Breast epithelium (tissue), 4 donors: Measurements from ENCODE around the gene PYDC2. TPM values are rescaled to one million over a fixed set of nuclear protein-coding genes. Genes with fewer than 3 reads are reported as not detected.

Experiments used
- DNase-seq, 2 donors: peaks; one replicate each; pipeline ENCODE4 v3.0.0-alpha.2; 2019; ENCODE audit warnings: low spot score in 2 of 2
- H3K27ac ChIP-seq, 2 donors: fragments of 200-600 bp; sonication (generic) in 1 of 2; one replicate each; pipeline ENCODE4 v1.5.1; 2016 to 2019; ENCODE audit warnings: mild to moderate bottlenecking in 1 of 2
- H3K27me3 ChIP-seq, 2 donors: fragments of 200-600 bp; sonication (generic) in 1 of 2; one replicate each; pipeline versions ENCODE4 v1.5.1 to v1.6.0; 2017 to 2019; ENCODE audit warnings: control low read depth in 1 of 2, mild to moderate bottlenecking in 1 of 2
- H3K36me3 ChIP-seq: fragments of 200-600 bp; one replicate; pipeline ENCODE4 v1.5.1; 2019
- H3K4me1 ChIP-seq, 2 donors: fragments of 200-600 bp; sonication (generic); one replicate each; pipeline ENCODE4 v1.5.1; 2016 to 2019; ENCODE audit warnings: control low read depth in 1 of 2
- H3K4me3 ChIP-seq, 3 donors: fragments of 200-600 bp; sonication (generic); 1 replicate in 2 of 3; 2 replicates in 1 of 3; pipeline ENCODE4 v1.5.1; 2016 to 2019; ENCODE audit warnings: mild to moderate bottlenecking in 3 of 3, moderate library complexity in 2 of 3
- H3K9me3 ChIP-seq, 2 donors: fragments of 200-600 bp; sonication (generic) in 1 of 2; one replicate each; pipeline ENCODE4 v1.5.1; 2016 to 2019; ENCODE audit warnings: control low read depth in 1 of 2
- CTCF ChIP-seq, 3 donors: fragments of 450-650 bp; IDR thresholded peaks; one replicate each; pipeline ENCODE4 v1.5.1; 2016 to 2017; ENCODE audit warnings: antibody characterized with exemption in 3 of 3, mild to moderate bottlenecking in 3 of 3, moderate library complexity in 3 of 3
- POLR2A ChIP-seq: fragments of 450-650 bp; IDR thresholded peaks from one replicate; pipeline ENCODE4 v1.6.1; 2016; ENCODE audit warnings: antibody characterized with exemption, mild to moderate bottlenecking, moderate library complexity
- POLR2AphosphoS5 ChIP-seq, 3 donors: sonication (generic); formaldehyde crosslinking; IDR thresholded peaks; one replicate each; pipeline ENCODE4 v1.6.1; 2017; ENCODE audit warnings: antibody characterized with exemption in 3 of 3
- intact Hi-C: fragments of 100-400 bp; cut with DNase I; formaldehyde crosslinking; loops from one replicate; pipeline ENCODE4 v1.15.1; 2023; ENCODE audit warnings: low total_unique reads
- total RNA-seq, 3 donors: library from RNA; depleted of rRNA; stranded (reverse); fragments of >200 nt; gene quantifications; one replicate each; pipeline ENCODE4 v1.1.0, GENCODE V29; 2016

PYDC2 gene
- total RNA-seq, 3 donors from 2014 or later: not detected

- no peaks in the 10 kb centered on the region for H3K9me3 ChIP-seq
- intact Hi-C loops: no loop called here
- no peak overlapping the region for H3K4me3 ChIP-seq
- DNase-seq: no peak
- H3K36me3 ChIP-seq: no peaks in the 10 kb centered on the region
- no peak overlapping the region for H3K27ac ChIP-seq
- no peaks in the 10 kb centered on the region for H3K4me1 ChIP-seq
- TF ChIP-seq POLR2A (no peak), POLR2AphosphoS5 (IDR thresholded peaks at IDR 0.05) (no peak)
- no peaks in the 10 kb centered on the region for H3K27me3 ChIP-seq
Observed at GRCh38 chr3:191435981-191436380, 25.0 kb upstream of the PYDC2 start.

GRCh38 chr3:191438150-191438814 is 22.7 kb upstream of the PYDC2 start:
- no peak overlapping the region for H3K27ac ChIP-seq
- TF ChIP-seq POLR2AphosphoS5 (IDR thresholded peaks at IDR 0.05) (no peak), POLR2A (no peak), CTCF (IDR thresholded peaks at IDR 0.05) (no peak)
- no peak for DNase-seq
- intact Hi-C loops: no loop called here
- H3K4me1 ChIP-seq: no peaks in the 10 kb centered on the region
- no peaks in the 10 kb centered on the region for H3K36me3 ChIP-seq
- no peak overlapping the region for H3K4me3 ChIP-seq
- H3K27me3 ChIP-seq: no peaks in the 10 kb centered on the region
- no peaks in the 10 kb centered on the region for H3K9me3 ChIP-seq

- H3K27me3 ChIP-seq: no peaks in the 10 kb centered on the region
- TF ChIP-seq POLR2A (no peak), CTCF (IDR thresholded peaks at IDR 0.05) (no peak), POLR2AphosphoS5 (IDR thresholded peaks at IDR 0.05) (no peak)
- H3K27ac ChIP-seq: no peak overlapping the region
- no peak overlapping the region for H3K4me3 ChIP-seq
- H3K36me3 ChIP-seq: no peaks in the 10 kb centered on the region
- DNase-seq: no peak
- H3K9me3 ChIP-seq: no peaks in the 10 kb centered on the region
- intact Hi-C loops: no loop called here
- no peaks in the 10 kb centered on the region for H3K4me1 ChIP-seq
Observed at GRCh38 chr3:191440532-191440931, 20.4 kb upstream of the PYDC2 start.

- intact Hi-C loops: no loop called here
- H3K27ac ChIP-seq: no peak overlapping the region
- DNase-seq: no peak
Observed at GRCh38 chr3:191441687-191442086, 19.3 kb upstream of the PYDC2 start.

GRCh38 chr3:191444569-191444968 is 16.4 kb upstream of the PYDC2 start:
- TF ChIP-seq POLR2A: no peak
- Histone ChIP-seq H3K4me1 (no peaks in the 10 kb centered on the region), H3K27me3 (no peaks in the 10 kb centered on the region), H3K4me3 (no peak overlapping the region), H3K9me3 (no peaks in the 10 kb centered on the region), H3K36me3 (no peaks in the 10 kb centered on the region), H3K27ac (no peak overlapping the region)
- intact Hi-C loops: no loop called here
- no peak for DNase-seq

More at GRCh38 chr3:191441687-191442086, 19.3 kb upstream of the PYDC2 start:
- no peaks in the 10 kb centered on the region for H3K27me3 ChIP-seq
- H3K36me3 ChIP-seq: no peaks in the 10 kb centered on the region
- no peaks in the 10 kb centered on the region for H3K9me3 ChIP-seq
- TF ChIP-seq CTCF (IDR thresholded peaks at IDR 0.05) (no peak), POLR2A (no peak), POLR2AphosphoS5 (IDR thresholded peaks at IDR 0.05) (no peak)
- H3K4me3 ChIP-seq: no peak overlapping the region
- no peaks in the 10 kb centered on the region for H3K4me1 ChIP-seq

GRCh38 chr3:191449256-191449655 is 11.7 kb upstream of the PYDC2 start:
- TF ChIP-seq CTCF (IDR thresholded peaks at IDR 0.05): no peak
- TF ChIP-seq POLR2A: no peak
- no peak for TF ChIP-seq POLR2AphosphoS5 (IDR thresholded peaks at IDR 0.05)
- no peaks in the 10 kb centered on the region for H3K36me3 ChIP-seq
- H3K4me3 ChIP-seq: no peak overlapping the region
- no peak for DNase-seq
- H3K9me3 ChIP-seq: peaks cover 0 to 5% of the 10 kb centered on the region in 2 donors
- H3K27me3 ChIP-seq: no peaks in the 10 kb centered on the region
- no peak overlapping the region for H3K27ac ChIP-seq
- intact Hi-C loops: no loop called here
- H3K4me1 ChIP-seq: no peaks in the 10 kb centered on the region
